Measurements from ENCODE around the gene TMEM18.

The TMEM18 gene

DNA sequence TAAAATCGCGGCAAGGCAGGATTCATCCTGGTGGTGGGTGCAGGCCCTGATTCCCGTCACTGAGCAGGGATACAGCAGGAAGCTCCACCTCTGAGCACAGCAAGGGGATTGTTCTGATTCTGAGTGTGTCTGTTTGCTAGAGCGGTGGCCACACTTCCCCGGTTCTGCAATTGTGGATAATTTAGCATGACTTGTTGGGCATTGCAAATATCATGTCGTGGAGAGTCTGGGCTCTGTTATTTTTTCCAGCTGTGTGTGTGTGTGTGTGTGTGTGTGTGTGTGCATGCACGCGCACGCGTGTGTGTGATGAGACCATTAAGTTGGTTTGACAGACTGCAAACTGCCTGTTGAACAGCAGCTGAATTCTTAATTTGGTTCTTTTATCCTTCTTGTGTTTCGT is 4.1 kb upstream of the TMEM18 start:
- Histone ChIP-seq H2AFZ (ENCODE audit: low read length, unreplicated experiment) (no peak overlapping the region), H3K79me2 (ENCODE audit: control insufficient read depth, insufficient read depth, low read length, unreplicated experiment) (peaks cover 2% of the 10 kb centered on the region), H3K36me3 (ENCODE audit: insufficient read depth, low read length) (no peaks in the 10 kb centered on the region), H3K27me3 (ENCODE audit: insufficient read depth, low read length) (no peaks in the 10 kb centered on the region), H3K4me3 (ENCODE audit: low read depth, low read length) (no peak overlapping the region), H3K27ac (ENCODE audit: low read depth, low read length) (no peak overlapping the region), H3K4me1 (ENCODE audit: control insufficient read depth, insufficient read depth, low read length, unreplicated experiment) (no peaks in the 10 kb centered on the region)

DNA sequence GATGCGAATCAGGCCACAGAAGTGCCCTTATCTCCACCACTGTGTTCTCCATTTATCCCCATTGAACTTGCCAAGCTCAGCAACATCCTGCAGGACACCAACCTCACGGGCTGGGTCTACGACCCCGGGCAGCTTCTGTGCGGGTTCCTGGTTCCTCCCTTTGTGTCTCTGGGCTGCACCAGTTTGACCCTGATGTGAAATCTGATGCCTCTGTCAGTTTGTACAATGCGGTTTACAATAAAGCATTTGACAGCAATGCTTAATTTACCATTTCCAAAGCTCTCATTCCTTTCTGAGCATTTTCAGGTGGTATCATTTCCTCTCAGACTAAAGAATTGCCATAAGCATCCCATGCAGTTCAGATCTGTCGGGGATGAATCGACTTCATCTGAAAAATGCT is 3.3 kb upstream of the TMEM18 start:
- Histone ChIP-seq H3K27ac (ENCODE audit: low read depth, low read length) (no peak overlapping the region), H3K4me3 (ENCODE audit: low read depth, low read length) (no peak overlapping the region), H3K4me1 (ENCODE audit: control insufficient read depth, insufficient read depth, low read length, unreplicated experiment) (peaks cover 4% of the 10 kb centered on the region), H3K36me3 (ENCODE audit: insufficient read depth, low read length) (no peaks in the 10 kb centered on the region), H3K79me2 (ENCODE audit: control insufficient read depth, insufficient read depth, low read length, unreplicated experiment) (peaks cover 5% of the 10 kb centered on the region), H3K27me3 (ENCODE audit: insufficient read depth, low read length) (no peaks in the 10 kb centered on the region), H2AFZ (ENCODE audit: low read length, unreplicated experiment) (no peak overlapping the region)

DNA sequence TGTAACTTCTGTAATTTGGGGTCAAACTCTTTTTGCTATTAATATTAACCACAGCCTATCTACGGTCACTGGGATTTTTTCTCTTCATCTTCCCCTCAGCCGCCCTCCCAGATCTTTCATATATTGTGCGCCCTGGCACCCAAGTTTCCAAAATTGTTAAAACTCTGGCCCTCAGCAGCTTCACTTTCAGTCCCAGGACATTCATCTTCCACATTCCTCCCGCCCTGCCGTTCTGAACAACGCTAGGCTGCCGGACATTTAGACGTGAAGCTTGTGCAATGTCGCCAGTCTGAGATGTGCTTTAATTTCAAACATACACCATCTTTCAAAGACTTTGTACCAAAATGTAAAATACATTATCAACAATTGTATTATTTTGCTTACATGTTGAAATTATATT is 1.8 kb upstream of the TMEM18 start:
- Histone ChIP-seq H2AFZ (ENCODE audit: low read length, unreplicated experiment) (no peak overlapping the region), H3K36me3 (ENCODE audit: insufficient read depth, low read length) (peaks cover 4% of the 10 kb centered on the region; the same call in 1 of the 2 replicates), H3K4me1 (ENCODE audit: control insufficient read depth, insufficient read depth, low read length, unreplicated experiment) (peaks cover 19% of the 10 kb centered on the region), H3K4me3 (ENCODE audit: low read depth, low read length) (no peak overlapping the region), H3K27ac (ENCODE audit: low read depth, low read length) (no peak overlapping the region), H3K79me2 (ENCODE audit: control insufficient read depth, insufficient read depth, low read length, unreplicated experiment) (peaks cover 13% of the 10 kb centered on the region), H3K27me3 (ENCODE audit: insufficient read depth, low read length) (no peaks in the 10 kb centered on the region)

DNA sequence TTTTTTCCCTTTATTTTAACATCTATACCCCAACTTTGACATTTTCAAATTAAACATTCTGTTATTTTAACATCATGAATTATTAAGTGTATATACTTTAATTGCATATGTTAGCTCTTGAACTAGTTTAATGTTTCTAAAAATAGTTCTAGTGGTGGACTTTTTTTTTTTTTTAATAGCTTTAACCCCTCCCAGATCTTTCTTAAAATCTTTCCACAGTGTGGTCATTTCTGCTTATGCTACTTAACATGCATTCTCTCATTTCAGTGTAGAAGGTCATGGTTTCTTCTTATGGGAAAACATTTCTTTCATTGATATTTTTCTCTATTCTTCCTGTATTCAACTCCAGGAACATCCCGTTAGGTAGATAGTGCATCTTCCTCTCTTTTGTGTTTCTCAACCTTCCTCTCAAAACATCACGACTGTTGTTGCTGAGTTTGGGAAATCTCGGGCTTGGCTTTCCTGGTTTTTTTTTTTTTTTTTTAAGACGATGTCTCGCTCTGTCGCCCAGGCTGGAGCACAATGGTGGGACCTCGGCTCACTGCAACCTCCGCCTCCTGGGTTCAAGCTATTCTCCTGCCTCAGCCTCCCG is 849 bp upstream of the TMEM18 start:
- Histone ChIP-seq H3K4me1 (ENCODE audit: control insufficient read depth, insufficient read depth, low read length, unreplicated experiment) (peaks cover 28% of the 10 kb centered on the region), H2AFZ (ENCODE audit: low read length, unreplicated experiment) (peak overlapping the region; percentile 70), H3K27me3 (ENCODE audit: insufficient read depth, low read length) (no peaks in the 10 kb centered on the region), H3K36me3 (ENCODE audit: insufficient read depth, low read length) (peaks cover 4% of the 10 kb centered on the region; the same call in 1 of the 2 replicates), H3K79me2 (ENCODE audit: control insufficient read depth, insufficient read depth, low read length, unreplicated experiment) (peaks cover 18% of the 10 kb centered on the region), H3K4me3 (ENCODE audit: low read depth, low read length) (peak overlapping the region; percentile 82), H3K27ac (ENCODE audit: low read depth, low read length) (peak overlapping the region; percentile 98)

DNA sequence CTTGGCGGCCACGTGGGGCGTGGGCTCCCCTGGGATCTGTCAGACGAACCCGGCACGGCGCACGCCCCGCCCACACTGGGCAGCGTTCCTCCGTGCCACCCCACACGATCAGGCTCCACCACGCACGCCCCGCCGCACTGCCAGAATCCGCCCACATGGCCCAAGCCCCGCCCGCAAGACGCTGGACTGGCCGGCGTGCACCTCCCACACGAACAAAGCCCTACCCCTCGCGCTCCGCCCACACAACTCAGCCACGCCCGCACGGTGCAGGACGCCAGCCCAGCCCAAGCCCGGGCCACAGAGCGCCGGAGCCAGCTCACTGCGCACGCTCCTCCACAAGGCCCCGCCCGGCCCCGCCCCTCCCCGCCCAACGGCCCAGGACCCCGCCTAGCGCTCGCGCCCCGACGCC is 555 bp downstream of the TMEM18 start:
- Histone ChIP-seq H3K27ac (ENCODE audit: low read depth, low read length) (peak overlapping the region; percentile 98), H3K79me2 (ENCODE audit: control insufficient read depth, insufficient read depth, low read length, unreplicated experiment) (peaks cover 21% of the 10 kb centered on the region), H3K4me3 (ENCODE audit: low read depth, low read length) (peak overlapping the region; percentile 86), H3K27me3 (ENCODE audit: insufficient read depth, low read length) (no peaks in the 10 kb centered on the region), H2AFZ (ENCODE audit: low read length, unreplicated experiment) (no peak overlapping the region), H3K36me3 (ENCODE audit: insufficient read depth, low read length) (peaks cover 4% of the 10 kb centered on the region; the same call in 1 of the 2 replicates), H3K4me1 (ENCODE audit: control insufficient read depth, insufficient read depth, low read length, unreplicated experiment) (peaks cover 33% of the 10 kb centered on the region)

DNA sequence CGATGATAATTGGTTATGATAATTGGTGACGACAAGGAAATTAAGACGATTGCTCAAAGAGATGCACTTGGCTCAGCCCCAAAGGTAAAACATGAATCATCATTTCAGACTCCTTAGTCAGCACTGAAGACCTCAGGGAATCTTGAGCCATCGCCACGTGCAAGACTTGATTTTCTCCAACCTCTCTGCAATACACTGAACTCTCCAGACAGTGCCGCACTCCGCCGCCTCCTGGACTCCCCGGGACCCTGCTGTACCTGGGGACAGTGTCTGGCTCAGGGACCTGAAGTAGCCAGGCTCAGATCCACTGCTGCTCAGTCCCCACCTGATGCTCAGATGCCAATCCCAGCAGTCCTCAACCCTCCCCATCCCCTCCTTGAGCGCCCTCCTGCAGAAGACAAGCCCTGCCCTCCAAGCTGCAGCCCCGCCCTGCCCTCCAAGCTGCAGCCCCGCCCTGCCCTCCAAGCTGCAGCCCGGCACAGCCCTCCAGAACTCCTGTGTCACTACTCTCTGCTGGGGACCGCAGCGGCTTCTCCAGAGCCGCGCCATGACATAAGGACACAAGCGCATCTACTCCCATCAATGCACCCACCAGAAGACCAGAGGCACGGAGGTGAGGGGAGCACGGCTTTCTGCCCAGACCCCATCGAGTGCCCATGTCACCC is 1.1 kb downstream of the TMEM18 start:
- Histone ChIP-seq H2AFZ (ENCODE audit: low read length, unreplicated experiment) (no peak overlapping the region), H3K27ac (ENCODE audit: low read depth, low read length) (peak overlapping the region; percentile 71), H3K36me3 (ENCODE audit: insufficient read depth, low read length) (peaks cover 4% of the 10 kb centered on the region; the same call in 1 of the 2 replicates), H3K4me3 (ENCODE audit: low read depth, low read length) (peak overlapping the region; percentile 86), H3K4me1 (ENCODE audit: control insufficient read depth, insufficient read depth, low read length, unreplicated experiment) (peaks cover 33% of the 10 kb centered on the region), H3K79me2 (ENCODE audit: control insufficient read depth, insufficient read depth, low read length, unreplicated experiment) (peaks cover 21% of the 10 kb centered on the region), H3K27me3 (ENCODE audit: insufficient read depth, low read length) (no peaks in the 10 kb centered on the region)

DNA sequence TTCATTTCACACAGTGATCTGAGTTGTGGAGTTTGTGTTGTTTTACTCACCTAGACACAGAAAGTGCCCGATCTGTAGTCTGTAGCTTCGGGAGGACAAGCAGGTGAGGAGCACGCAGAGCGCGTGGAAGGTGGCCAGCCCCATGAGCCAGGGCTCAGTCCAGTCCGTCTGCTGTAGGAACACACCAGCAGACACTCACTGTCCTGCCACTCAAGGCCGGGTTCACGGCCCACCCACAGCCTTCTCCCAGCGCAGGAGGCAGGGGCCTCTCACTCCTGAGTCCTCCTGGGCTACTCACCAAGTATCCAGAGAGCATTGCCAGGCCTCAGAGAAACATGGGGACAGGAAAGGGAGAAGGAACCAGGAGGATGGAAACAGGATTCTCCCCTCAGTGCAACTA is 1.7 kb downstream of the TMEM18 start:
- H3K79me2 ChIP-seq (ENCODE audit: control insufficient read depth, insufficient read depth, low read length, unreplicated experiment): peaks cover 21% of the 10 kb centered on the region
- H3K4me3 ChIP-seq (ENCODE audit: low read depth, low read length): peak overlapping the region; percentile 86
- H3K27me3 ChIP-seq (ENCODE audit: insufficient read depth, low read length): no peaks in the 10 kb centered on the region
- H2AFZ ChIP-seq (ENCODE audit: low read length, unreplicated experiment): no peak overlapping the region
- H3K27ac ChIP-seq (ENCODE audit: low read depth, low read length): peak overlapping the region; percentile 45
- H3K4me1 ChIP-seq (ENCODE audit: control insufficient read depth, insufficient read depth, low read length, unreplicated experiment): peaks cover 33% of the 10 kb centered on the region
- peaks cover 4% of the 10 kb centered on the region; the same call in 1 of the 2 replicates for H3K36me3 ChIP-seq (ENCODE audit: insufficient read depth, low read length)

DNA sequence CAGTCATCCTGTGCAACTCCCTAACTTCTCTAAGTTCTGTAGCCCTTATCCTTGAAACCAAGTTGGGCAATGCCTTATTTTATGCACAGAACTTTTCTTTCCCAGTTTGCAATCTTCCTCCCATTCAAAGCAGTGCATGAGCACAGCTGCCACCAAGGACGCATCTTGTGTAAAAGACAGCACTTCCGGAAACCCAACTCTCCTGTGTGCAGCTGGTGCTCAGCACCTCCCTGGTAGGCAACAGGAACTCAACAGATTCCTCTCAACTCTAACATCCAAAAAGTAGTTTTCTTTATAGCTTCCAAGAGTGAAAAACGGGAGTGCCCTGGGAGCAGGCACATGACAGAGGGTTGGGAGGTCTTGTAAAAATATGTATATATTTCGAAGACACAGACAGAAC is 2.2 kb downstream of the TMEM18 start:
- Histone ChIP-seq H3K27ac (ENCODE audit: low read depth, low read length) (peak overlapping the region; percentile 66), H3K79me2 (ENCODE audit: control insufficient read depth, insufficient read depth, low read length, unreplicated experiment) (peaks cover 21% of the 10 kb centered on the region), H3K4me1 (ENCODE audit: control insufficient read depth, insufficient read depth, low read length, unreplicated experiment) (peaks cover 33% of the 10 kb centered on the region), H3K4me3 (ENCODE audit: low read depth, low read length) (peak overlapping the region; percentile 86; the same call in 1 of the 2 replicates), H3K36me3 (ENCODE audit: insufficient read depth, low read length) (peaks cover 4% of the 10 kb centered on the region; the same call in 1 of the 2 replicates), H3K27me3 (ENCODE audit: insufficient read depth, low read length) (no peaks in the 10 kb centered on the region), H2AFZ (ENCODE audit: low read length, unreplicated experiment) (no peak overlapping the region)

DNA sequence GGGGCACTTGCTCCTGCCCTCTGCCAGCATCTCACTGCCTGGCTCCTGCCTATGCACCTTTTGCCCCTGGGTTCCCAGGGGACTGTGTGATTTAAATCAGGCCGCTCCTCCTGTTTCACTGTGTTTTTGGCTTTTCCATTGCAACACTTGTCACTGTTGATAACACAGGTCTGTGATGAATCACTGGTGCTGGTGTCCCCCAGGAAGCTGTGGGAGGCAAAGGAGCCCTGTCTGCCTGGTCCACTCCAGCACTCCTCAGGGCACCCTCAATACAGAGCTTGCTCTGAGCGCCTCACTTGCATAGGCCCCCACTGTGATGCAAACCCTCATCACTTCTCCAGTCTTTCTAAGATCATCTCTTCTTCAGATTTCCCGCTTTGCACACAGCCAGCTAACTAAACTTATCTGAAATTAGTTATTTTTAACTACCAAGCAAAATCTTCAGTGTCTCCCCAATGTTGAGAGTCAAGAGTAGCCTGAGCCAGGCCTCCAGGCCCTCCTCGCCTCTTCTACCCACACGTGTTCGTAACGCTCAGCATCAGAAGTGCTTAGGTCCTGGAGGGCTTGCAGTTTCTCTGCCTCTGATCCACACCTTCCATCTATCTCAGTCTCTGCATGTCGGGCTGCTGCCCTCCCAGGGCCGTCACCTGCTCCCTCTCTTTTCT is 2.8 kb downstream of the TMEM18 start:
- Histone ChIP-seq H2AFZ (ENCODE audit: low read length, unreplicated experiment) (no peak overlapping the region), H3K4me3 (ENCODE audit: low read depth, low read length) (peak overlapping the region; percentile 86), H3K79me2 (ENCODE audit: control insufficient read depth, insufficient read depth, low read length, unreplicated experiment) (peaks cover 21% of the 10 kb centered on the region), H3K27ac (ENCODE audit: low read depth, low read length) (peak overlapping the region; percentile 66), H3K4me1 (ENCODE audit: control insufficient read depth, insufficient read depth, low read length, unreplicated experiment) (peaks cover 34% of the 10 kb centered on the region), H3K27me3 (ENCODE audit: insufficient read depth, low read length) (no peaks in the 10 kb centered on the region), H3K36me3 (ENCODE audit: insufficient read depth, low read length) (peaks cover 4% of the 10 kb centered on the region; the same call in 1 of the 2 replicates)

DNA sequence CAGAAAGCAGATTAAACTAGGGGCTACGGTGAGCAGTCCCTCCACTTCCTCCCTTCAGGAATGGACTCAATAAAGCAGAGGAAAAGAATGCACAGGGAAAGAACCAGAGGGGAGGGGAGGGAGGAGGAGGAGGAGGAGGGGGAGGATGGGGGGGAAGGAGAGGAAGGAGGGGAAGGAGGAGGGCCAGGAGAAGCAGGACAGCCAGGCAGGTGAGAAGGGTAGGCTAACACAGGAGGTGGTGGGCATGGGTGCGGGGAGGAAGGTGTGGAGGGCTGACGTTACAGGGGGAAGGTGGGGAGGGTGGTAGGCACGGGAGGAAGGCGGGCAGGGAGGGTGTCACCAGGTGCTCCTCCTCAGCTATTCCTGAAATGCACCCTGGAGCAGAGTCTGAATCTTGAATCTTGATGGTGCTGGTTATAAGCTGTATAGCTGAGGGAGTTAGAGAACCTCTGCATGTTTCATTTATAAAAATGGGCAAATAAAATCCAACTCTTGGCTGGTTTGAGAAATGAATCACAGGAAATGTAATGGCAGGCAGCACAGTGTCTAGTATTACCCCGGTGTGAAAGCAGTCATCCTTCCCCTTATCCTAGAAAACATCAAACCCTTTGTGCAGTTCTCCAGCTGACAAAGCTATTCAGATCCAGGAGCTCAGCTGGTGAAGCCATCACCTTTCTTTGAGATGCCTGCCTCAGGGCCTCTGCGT is 3.4 kb downstream of the TMEM18 start:
- peaks cover 4% of the 10 kb centered on the region; the same call in 1 of the 2 replicates for H3K36me3 ChIP-seq (ENCODE audit: insufficient read depth, low read length)
- peak overlapping the region; percentile 66 for H3K27ac ChIP-seq (ENCODE audit: low read depth, low read length)
- H2AFZ ChIP-seq (ENCODE audit: low read length, unreplicated experiment): no peak overlapping the region

More for the DNA sequence above, 3.4 kb downstream of the TMEM18 start:
- H3K4me1 ChIP-seq (ENCODE audit: control insufficient read depth, insufficient read depth, low read length, unreplicated experiment): peaks cover 38% of the 10 kb centered on the region
- H3K4me3 ChIP-seq (ENCODE audit: low read depth, low read length): peak overlapping the region; percentile 30
- H3K27me3 ChIP-seq (ENCODE audit: insufficient read depth, low read length): no peaks in the 10 kb centered on the region
- H3K79me2 ChIP-seq (ENCODE audit: control insufficient read depth, insufficient read depth, low read length, unreplicated experiment): peaks cover 21% of the 10 kb centered on the region

All from ACC112 (cell line).